GM10248 (cell line): ENCODE results near the gene APBB1IP.

Experiments
- CTCF ChIA-PET: fragments of 300-600 bp; sonication (Branson Sonifier 250); formaldehyde crosslinking; extraction: SDS; loops from one replicate; lab custom pipeline; 2021; ENCODE audit warnings: antibody characterized with exemption; lab: Yijun Ruan, JAX
- POLR2A ChIA-PET: fragments of 350-650 bp; sonication (Branson Sonifier 250); formaldehyde crosslinking; extraction: SDS; loops from one replicate; lab custom pipeline; 2020; ENCODE audit warnings: antibody characterized with exemption; lab: Yijun Ruan, JAX
- DNase-seq: peaks from one replicate; pipeline ENCODE4 v3.0.0; 2012; ENCODE audit errors: extremely low spot score
- CTCF ChIP-seq: IDR thresholded peaks from 2 replicates; pipeline ENCODE4 v1.5.1; 2012; ENCODE audit warnings: mild to moderate bottlenecking, low read depth; ENCODE audit errors: extremely low read depth, missing control alignments, control extremely low read depth

APBB1IP gene

GRCh38 chr10:26528715-26529393, 90.7 kb downstream of the APBB1IP start:
- ChIA-PET POLR2A (no interaction called here), CTCF (interaction anchor here (1.1 to 2.3 kb wide), 5 partner anchors 8 to 57 kb away, joined by 3 to 7 read pairs (median 5); no protein-coding TSS in a partner anchor)
- DNase-seq: peak; percentile 64
- no peak for TF ChIP-seq CTCF

- POLR2A ChIA-PET: interaction anchor here (0.6 kb wide), 1 partner anchor 400 kb away, joined by 3 read pairs; no protein-coding TSS in a partner anchor
- CTCF ChIA-PET: interaction anchor here (0.9 to 1.6 kb wide), 2 partner anchors 18 to 22 kb away, joined by 4 read pairs; no protein-coding TSS in a partner anchor
- no peak for TF ChIP-seq CTCF
- DNase-seq: no peak
Observed at GRCh38 chr10:26534384-26534783, 96.2 kb downstream of the APBB1IP start.

- POLR2A ChIA-PET: no interaction called here
- peak; percentile 63 for DNase-seq
- no peak for TF ChIP-seq CTCF
- CTCF ChIA-PET: interaction anchor here (1.8 kb wide), 1 partner anchor 16 kb away, joined by 6 read pairs; no protein-coding TSS in a partner anchor
Observed at GRCh38 chr10:26540601-26541000, 102.5 kb downstream of the APBB1IP start.

- CTCF ChIA-PET: no interaction called here
- POLR2A ChIA-PET: no interaction called here
- DNase-seq: peak; percentile 61
- no peak for TF ChIP-seq CTCF
Observed at GRCh38 chr10:26543567-26544306, 105.6 kb downstream of the APBB1IP start.

- DNase-seq: no peak
- ChIA-PET POLR2A (interaction anchor here (0.5 kb wide), 1 partner anchor 18 kb away, joined by 10 read pairs; no protein-coding TSS in a partner anchor), CTCF (no interaction called here)
- no peak for TF ChIP-seq CTCF
Observed at GRCh38 chr10:26544932-26545331, 106.8 kb downstream of the APBB1IP start.

- no peak for DNase-seq
- no peak for TF ChIP-seq CTCF
- POLR2A ChIA-PET: no interaction called here
- CTCF ChIA-PET: interaction anchor here (1.2 kb wide), 1 partner anchor 216 kb away, joined by 4 read pairs; no protein-coding TSS in a partner anchor
Observed at GRCh38 chr10:26550774-26551526, 112.8 kb downstream of the APBB1IP start.
